ENCODE measurements around the gene PRMT1. TPM values are rescaled to one million over a fixed set of nuclear protein-coding genes. Genes with fewer than 3 reads are reported as not detected.

The PRMT1 gene
- total and polyA plus RNA-seq, 2 of the 13 experiments (the other 11 are each of a cell fraction or from before 2014, with no cell fraction given), result 324 to 374 TPM

DNA sequence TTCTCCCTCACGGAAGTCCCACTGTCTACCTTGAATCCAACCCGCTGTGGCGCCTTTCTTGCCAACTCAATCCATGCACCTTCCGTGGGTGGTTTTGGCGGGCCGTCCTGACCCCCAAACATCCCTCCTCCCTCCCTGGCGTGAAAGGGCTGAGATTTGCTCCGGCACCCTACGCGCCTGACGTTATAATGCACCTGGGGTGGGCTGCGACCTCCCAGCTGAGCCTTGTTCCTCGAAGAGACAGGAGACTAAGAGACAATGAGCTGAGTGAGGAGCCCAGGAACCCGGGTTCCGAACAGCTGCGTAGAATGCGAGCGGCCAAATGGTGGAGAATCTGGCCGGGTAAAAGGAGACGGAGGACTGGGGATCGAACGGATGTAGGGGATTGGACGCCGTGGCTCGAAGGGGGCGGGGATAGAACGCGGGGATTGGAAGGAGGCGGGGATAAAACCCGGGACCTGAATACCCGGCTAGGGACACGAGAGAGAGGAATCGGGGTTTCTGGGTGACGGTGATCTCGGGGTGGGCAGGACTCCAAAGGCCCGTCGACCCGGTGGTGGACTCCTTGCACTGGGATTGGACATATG is 13.7 kb downstream of the PRMT1 start, which contains the start of gene CPT1C (continued):
- no peak for TF ChIP-seq ZBTB40 (IDR thresholded peaks at IDR 0.05)
- no peak for TF ChIP-seq ZBTB40 (CRISPR knock-in tag; IDR thresholded peaks at IDR 0.05)
- TF ChIP-seq KDM2A (CRISPR knock-in tag; IDR thresholded peaks at IDR 0.05; ENCODE audit: borderline replicate concordance, low read depth), result no peak
- TF ChIP-seq ZNF674 (CRISPR knock-in tag; IDR thresholded peaks at IDR 0.05; ENCODE audit: low read depth), result no peak
- no peak for TF ChIP-seq MAFF (IDR thresholded peaks at IDR 0.05; ENCODE audit: low read depth, low read length)
- TF ChIP-seq ZSCAN9 (CRISPR knock-in tag; IDR thresholded peaks at IDR 0.05; ENCODE audit: borderline replicate concordance), result no peak

Data from HepG2 (cell line).